ENCODE measurements around the gene TINAGL1. TPM values are rescaled to one million over a fixed set of nuclear protein-coding genes. Genes with fewer than 3 reads are reported as not detected.

TINAGL1 gene
- total RNA-seq, 6 experiments from 2014 or later, result 10.1 to 40.4 (median 30.2) TPM

DNA sequence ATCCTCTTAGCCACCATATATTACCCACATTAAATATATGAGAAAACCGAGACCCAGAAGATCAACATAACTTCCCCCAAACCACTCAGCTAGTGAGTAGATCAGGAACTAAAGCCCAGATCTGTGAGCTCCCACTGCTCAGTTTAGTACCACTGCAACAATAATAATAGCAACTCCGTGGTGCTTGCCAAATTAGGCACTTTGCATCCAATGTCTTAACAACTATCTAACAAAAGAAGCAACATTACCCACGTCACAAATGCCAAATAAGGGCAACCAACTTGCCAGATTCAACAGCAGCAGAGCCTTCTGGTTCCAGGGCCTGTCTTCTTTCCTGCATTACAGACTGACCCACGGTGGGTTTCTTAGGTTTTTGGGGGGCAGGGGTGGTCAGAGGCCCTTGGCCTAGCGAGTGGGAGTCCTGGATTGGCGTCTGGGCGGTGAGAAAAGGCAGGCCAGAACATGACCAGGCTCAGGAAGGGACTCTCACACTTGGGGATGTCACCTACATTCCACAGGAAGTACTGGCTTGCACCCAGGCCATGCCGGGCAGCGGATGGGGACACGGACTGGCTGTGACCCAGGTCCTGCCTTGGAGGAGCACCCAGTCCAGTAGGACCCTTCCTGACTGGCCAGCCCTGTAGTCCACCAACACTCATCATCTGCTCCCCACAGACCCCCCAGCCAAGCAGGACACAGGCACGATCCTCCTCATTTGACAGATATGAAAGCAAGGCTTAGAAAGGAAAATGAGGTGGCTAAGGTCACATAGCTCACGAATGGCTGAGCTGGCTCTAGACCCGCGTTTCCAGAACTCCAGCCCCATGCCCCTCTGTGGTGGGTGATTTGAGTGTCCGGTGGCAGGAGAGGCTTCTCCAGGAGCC lies 45.8 kb downstream of the TINAGL1 start:
- no peak for DNase-seq
- no peak for TF ChIP-seq POLR2A (IDR thresholded peaks at IDR 0.05)
- TF ChIP-seq, protein P1, sequence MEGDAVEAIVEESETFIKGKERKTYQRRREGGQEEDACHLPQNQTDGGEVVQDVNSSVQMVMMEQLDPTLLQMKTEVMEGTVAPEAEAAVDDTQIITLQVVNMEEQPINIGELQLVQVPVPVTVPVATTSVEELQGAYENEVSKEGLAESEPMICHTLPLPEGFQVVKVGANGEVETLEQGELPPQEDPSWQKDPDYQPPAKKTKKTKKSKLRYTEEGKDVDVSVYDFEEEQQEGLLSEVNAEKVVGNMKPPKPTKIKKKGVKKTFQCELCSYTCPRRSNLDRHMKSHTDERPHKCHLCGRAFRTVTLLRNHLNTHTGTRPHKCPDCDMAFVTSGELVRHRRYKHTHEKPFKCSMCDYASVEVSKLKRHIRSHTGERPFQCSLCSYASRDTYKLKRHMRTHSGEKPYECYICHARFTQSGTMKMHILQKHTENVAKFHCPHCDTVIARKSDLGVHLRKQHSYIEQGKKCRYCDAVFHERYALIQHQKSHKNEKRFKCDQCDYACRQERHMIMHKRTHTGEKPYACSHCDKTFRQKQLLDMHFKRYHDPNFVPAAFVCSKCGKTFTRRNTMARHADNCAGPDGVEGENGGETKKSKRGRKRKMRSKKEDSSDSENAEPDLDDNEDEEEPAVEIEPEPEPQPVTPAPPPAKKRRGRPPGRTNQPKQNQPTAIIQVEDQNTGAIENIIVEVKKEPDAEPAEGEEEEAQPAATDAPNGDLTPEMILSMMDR (IDR thresholded peaks at IDR 0.05), result no peak
- Histone ChIP-seq H3K9me3 (no peaks in the 10 kb centered on the region), H3K4me1 (peaks cover 0 to 4% (median 0%) of the 10 kb centered on the region in 4 donors), H3K36me3 (peaks cover 0 to 3% (median 0%) of the 10 kb centered on the region in 4 donors), H3K27ac (no peak overlapping the region), H3K4me3 (no peak overlapping the region), H3K27me3 (peaks cover 0 to 5% of the 10 kb centered on the region in 2 donors)
- ATAC-seq, result no peak
- 75% methylated on average over 4 of the region's 15 CpGs for WGBS (ENCODE audit: insufficient coverage, low coverage, low lambda C conversion rate, missing lambda C conversion rate)
- intact Hi-C loops (cut with DNase I), result no loop called here

DNA sequence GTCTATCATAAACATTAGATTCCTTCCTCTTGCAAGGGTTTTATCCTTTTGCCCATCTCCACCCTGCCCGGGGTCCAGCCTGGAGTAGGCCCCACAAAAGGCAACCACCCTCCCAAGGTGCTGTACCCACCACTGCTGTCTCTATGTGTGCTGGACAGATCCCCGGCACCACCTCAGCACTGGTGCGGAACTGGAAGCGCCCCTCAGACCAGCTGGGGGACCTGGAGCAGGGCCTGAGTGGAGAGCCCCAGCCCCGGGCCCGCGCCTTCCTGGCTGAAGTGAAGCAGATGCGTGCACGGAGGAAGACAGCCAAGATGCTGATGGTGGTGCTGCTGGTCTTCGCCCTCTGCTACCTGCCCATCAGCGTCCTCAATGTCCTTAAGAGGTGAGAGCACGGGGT lies 47.0 kb downstream of the TINAGL1 start:
- TF ChIP-seq POLR2A (IDR thresholded peaks at IDR 0.05), result no peak
- TF ChIP-seq, protein P1 (IDR thresholded peaks at IDR 0.05), result no peak
- no peaks in the 10 kb centered on the region for H3K4me1 ChIP-seq
- H3K9me3 ChIP-seq, result no peaks in the 10 kb centered on the region
- 90% methylated on average over 4 of the region's 12 CpGs for whole genome bisulfite sequencing (ENCODE audit: insufficient coverage, low coverage, low lambda C conversion rate, missing lambda C conversion rate)
- intact Hi-C loops (cut with DNase I), result no loop called here
- peaks cover 0 to 8% (median 2%) of the 10 kb centered on the region in 4 donors for H3K36me3 ChIP-seq
- DNase-seq, result no peak
- H3K27me3 ChIP-seq, result no peaks in the 10 kb centered on the region
- no peak for ATAC-seq
- H3K27ac ChIP-seq, result no peak overlapping the region
- H3K4me3 ChIP-seq, result no peak overlapping the region

DNA sequence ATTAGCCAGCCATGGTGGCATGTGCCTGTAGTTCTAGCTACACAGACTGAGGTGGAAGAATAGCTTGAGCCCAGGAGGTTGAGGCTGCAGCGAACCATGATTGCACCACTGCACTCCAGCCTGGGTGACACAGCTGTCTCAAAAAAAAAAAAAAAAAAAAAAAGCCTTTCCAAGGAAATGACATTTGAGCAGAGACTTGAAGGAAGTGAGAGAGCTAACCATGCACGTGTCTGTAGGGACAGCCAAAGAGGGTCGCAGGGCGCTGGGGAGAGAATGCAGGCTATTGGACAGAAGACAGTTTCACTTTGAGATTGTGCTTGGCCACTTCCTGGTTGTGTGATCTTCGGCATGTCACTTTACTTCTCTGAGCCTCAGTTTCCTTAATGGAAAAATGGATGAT lies 48.0 kb downstream of the TINAGL1 start:
- TF ChIP-seq, protein P1 (IDR thresholded peaks at IDR 0.05), result no peak
- TF ChIP-seq POLR2A (IDR thresholded peaks at IDR 0.05), result no peak
- no peaks in the 10 kb centered on the region for H3K27me3 ChIP-seq
- ATAC-seq (no peak), DNase-seq (no peak)
- H3K9me3 ChIP-seq, result no peaks in the 10 kb centered on the region
- H3K36me3 ChIP-seq, result peaks cover 0 to 17% (median 2%) of the 10 kb centered on the region in 4 donors
- intact Hi-C loops (cut with DNase I), result no loop called here
- H3K4me3 ChIP-seq, result no peak overlapping the region
- H3K27ac ChIP-seq, result no peak overlapping the region
- H3K4me1 ChIP-seq, result no peaks in the 10 kb centered on the region
- WGBS (ENCODE audit: insufficient coverage, low coverage, low lambda C conversion rate, missing lambda C conversion rate), result 54% methylated on average over 5 of the region's 5 CpGs

DNA sequence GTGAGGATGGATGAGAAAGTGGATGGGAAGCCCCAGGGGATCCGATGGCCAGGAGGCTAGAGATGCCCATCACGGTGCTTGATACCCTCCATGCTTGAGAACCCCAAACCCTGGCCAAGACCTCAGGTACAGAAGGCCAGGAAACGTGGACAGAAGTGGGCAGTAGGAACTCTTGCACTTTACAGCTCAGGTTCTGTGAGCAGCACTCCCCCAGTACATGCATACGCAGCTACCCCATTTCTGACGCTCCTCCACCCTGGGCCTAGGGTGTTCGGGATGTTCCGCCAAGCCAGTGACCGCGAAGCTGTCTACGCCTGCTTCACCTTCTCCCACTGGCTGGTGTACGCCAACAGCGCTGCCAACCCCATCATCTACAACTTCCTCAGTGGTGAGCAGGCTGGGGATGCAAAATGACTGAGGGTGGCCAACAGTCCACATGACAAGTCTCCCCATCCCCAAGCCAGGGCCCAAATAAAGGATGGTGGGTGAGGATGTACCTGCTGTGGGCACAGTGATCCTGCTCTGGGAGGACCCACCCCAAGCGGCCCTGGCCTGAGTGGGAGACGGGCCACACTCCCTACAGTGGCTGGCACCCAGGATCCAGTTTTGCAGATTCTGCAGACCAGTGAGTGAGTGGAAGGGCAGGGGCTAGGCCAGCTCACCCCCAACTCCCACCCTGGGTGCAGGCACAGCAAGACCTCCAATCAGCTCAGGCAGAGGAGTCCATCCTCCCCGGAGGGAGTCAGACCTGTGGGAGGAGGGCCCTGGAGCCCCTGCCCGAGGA lies 48.6 kb downstream of the TINAGL1 start:
- ATAC-seq, result peak in 1 of 4 donors; percentile 22

More for the DNA sequence above, 48.6 kb downstream of the TINAGL1 start:
- H3K4me1 ChIP-seq, result no peaks in the 10 kb centered on the region
- no peaks in the 10 kb centered on the region for H3K27me3 ChIP-seq
- TF ChIP-seq, protein P1 (IDR thresholded peaks at IDR 0.05), result no peak
- no peak for TF ChIP-seq POLR2A (IDR thresholded peaks at IDR 0.05)
- intact Hi-C loops (cut with DNase I), result no loop called here
- H3K36me3 ChIP-seq, result peaks cover 0 to 24% (median 3%) of the 10 kb centered on the region in 4 donors
- no peak overlapping the region for H3K4me3 ChIP-seq
- H3K9me3 ChIP-seq, result no peaks in the 10 kb centered on the region
- no peak overlapping the region for H3K27ac ChIP-seq
- no peak for DNase-seq
- 86% methylated on average over 10 of the region's 16 CpGs for WGBS (ENCODE audit: insufficient coverage, low coverage, low lambda C conversion rate, missing lambda C conversion rate)

All from right lobe of liver (tissue), 6 donors.